ENCODE measurements around the gene SCD. TPM values are rescaled to one million over a fixed set of nuclear protein-coding genes. Genes with fewer than 3 reads are reported as not detected.

Gene SCD
- total RNA-seq, 1 donor from 2014 or later = 300 TPM

DNA sequence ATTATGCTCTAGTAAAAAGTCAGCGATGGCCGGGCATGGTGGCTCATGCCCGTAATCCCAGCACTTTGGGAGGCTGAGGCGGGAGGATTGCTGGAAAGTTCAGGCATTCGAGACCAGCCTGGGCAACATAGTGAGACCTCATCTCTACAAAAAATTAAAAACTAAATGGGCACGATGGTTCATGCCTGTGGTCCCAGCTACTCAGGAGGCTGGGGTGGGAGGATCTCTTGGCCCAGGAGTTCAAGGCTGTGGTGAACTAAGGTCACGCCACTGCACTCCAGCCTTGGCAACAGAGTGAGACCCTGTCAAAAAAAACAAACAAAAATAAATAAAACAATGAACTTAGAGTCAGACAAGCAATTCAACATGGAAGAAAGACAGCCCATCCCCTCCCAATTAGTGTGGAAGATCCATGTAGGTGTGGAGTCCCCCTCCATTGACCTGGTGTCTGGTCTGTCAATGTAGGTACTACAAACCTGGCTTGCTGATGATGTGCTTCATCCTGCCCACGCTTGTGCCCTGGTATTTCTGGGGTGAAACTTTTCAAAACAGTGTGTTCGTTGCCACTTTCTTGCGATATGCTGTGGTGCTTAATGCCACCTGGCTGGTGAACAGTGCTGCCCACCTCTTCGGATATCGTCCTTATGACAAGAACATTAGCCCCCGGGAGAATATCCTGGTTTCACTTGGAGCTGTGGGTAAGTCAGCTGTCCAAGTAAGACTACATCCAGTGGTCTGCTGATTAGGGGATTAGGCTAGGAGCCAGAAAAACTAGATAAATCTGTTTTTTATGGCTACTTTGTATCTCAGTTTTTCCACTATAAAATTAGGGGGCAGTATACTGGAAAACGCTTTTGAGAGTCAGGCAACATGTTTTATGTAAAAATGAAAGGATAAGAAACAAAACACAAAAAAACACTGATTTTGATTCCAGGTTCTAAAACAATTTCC lies 9.3 kb downstream of the SCD start:
- ATAC-seq (no peak), DNase-seq (ENCODE audit: low spot score) (no peak)
- intact Hi-C loops (cut with DNase I) = no loop called here

- intact Hi-C loops (cut with DNase I) = no loop called here
- DNase-seq (ENCODE audit: low spot score) (no peak), ATAC-seq (no peak)
Observed at GRCh38 chr10:100357059-100357858, 10.2 kb downstream of the SCD start.

- intact Hi-C loops (cut with DNase I) = no loop called here
- no peak for ATAC-seq
Observed at GRCh38 chr10:100359030-100359432, 12.0 kb downstream of the SCD start.

GRCh38 chr10:100359529-100360150 lies 12.6 kb downstream of the SCD start:
- ATAC-seq (peak; percentile 39), DNase-seq (ENCODE audit: low spot score) (no peak)
- intact Hi-C loops (cut with DNase I) = no loop called here

More at GRCh38 chr10:100359030-100359432, 12.0 kb downstream of the SCD start:
- DNase-seq (ENCODE audit: low spot score) = no peak

DNA sequence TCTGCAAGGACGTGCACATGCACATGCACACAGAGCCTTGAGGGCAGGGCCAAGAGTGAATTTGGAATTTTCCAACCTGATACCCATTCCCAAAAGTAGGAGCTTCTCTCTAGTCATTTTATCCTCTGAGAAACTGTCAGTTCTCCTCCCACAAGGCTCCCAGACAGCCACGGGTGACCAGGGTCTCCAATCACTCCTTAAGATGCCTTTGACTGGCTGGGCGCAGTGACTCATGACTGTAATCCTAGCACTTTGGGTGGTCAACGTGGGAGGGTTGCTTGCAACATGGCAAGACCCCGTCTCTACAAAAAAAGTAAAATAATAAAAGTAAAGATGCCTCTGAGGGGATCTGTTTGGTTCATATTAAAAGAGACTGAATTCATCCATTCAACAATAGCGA lies 13.2 kb downstream of the SCD start:
- ATAC-seq (no peak), DNase-seq (ENCODE audit: low spot score) (no peak)
- intact Hi-C loops (cut with DNase I) = no loop called here

DNA sequence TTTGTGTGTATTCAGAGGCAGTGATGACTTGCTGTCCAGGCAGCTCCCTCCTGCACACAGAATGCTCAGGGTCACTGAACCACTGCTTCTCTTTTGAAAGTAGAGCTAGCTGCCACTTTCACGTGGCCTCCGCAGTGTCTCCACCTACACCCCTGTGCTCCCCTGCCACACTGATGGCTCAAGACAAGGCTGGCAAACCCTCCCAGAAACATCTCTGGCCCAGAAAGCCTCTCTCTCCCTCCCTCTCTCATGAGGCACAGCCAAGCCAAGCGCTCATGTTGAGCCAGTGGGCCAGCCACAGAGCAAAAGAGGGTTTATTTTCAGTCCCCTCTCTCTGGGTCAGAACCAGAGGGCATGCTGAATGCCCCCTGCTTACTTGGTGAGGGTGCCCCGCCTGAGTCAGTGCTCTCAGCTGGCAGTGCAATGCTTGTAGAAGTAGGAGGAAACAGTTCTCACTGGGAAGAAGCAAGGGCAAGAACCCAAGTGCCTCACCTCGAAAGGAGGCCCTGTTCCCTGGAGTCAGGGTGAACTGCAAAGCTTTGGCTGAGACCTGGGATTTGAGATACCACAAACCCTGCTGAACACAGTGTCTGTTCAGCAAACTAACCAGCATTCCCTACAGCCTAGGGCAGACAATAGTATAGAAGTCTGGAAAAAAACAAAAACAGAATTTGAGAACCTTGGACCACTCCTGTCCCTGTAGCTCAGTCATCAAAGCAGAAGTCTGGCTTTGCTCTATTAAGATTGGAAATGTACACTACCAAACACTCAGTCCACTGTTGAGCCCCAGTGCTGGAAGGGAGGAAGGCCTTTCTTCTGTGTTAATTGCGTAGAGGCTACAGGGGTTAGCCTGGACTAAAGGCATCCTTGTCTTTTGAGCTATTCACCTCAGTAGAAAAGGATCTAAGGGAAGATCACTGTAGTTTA lies 15.8 kb downstream of the SCD start:
- intact Hi-C loops (cut with DNase I) = no loop called here
- DNase-seq (ENCODE audit: low spot score) (no peak), ATAC-seq (peak; percentile 19)

- ATAC-seq = no peak
- intact Hi-C loops (cut with DNase I) = no loop called here
- DNase-seq (ENCODE audit: low spot score) = no peak
Observed at GRCh38 chr10:100364175-100364574, 17.1 kb downstream of the SCD start.

DNA sequence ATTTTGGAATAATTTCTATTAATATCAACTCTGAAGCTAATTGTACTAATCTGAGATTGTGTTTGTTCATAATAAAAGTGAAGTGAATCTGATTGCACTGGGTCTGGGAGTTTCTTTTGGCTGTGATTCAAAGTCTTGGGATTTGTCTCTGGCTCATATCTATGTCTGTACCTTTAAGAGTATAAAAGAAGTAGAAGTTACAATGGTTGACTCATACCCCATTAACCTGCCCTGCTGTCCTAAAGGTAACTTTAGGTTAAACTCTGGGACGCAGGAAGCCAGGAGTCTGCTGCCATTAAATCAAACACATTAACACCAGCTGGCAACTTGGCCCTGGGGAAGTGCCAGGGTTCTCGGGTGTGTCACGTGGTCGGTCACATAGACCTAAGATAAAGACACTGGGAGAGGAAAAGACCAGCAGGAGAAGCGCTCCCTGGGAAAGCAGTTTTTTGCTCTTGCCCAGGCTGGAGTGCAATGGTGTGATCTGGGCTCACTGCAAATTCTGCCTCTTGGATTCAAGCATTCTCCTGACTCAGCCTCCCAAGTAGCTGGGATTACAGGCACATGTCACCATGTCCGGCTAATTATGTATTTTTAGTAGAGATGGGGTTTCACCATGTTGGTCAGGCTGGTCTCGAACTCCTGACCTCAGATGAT lies 17.8 kb downstream of the SCD start:
- DNase-seq (ENCODE audit: low spot score) (peak; percentile 77), ATAC-seq (peak; percentile 72)
- intact Hi-C loops (cut with DNase I) = no loop called here

DNA sequence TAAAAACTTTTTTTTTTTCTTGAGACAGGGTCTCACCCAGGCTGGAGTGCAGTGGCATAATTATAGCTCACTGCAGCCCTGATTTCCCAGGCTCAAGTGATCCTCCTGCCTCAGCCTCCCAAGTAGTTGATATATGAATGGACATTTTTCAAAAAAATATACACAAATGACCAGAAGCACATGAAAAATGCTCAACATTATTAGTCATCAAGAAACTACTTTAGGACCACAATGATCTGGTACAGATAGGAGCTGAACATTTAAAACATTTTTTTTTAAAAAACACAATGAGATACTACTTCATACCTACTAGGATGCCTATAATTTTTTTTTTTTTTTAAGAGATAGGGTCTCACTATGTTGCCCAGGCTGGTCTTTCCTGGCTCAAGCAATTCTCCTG lies 21.7 kb downstream of the SCD start:
- no peak for ATAC-seq
- DNase-seq (ENCODE audit: low spot score) = no peak
- intact Hi-C loops (cut with DNase I) = no loop called here

- DNase-seq (ENCODE audit: low spot score) = peak; percentile 92
- intact Hi-C loops (cut with DNase I) = no loop called here
- ATAC-seq = peak; percentile 75
Observed at GRCh38 chr10:100370714-100371481, 23.9 kb downstream of the SCD start.

DNA sequence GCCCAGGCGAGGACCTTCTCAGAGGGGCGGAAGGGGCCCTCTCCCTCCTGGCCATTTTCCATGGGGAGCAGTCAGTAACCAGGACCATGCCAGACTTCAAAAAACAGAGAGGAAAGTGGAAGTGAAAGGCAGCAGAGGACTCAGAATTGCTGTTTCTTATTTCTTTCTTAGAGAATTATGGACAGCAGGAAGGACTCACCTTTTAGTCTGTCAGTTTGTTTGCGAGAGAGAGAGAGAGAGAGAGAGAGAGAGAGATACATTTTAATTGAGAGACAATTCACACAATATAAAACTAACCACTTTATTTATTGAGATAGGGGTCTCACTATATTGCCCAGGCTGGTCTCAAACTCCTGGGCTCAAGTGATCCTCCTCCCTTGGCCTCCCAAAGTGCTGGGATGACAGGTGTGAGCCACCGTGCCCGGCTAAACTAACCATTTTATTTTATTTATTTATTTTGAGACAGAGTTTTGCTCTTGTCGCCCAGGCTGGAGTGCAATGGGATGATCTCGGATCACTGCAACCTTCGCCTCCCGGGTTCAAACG lies 24.5 kb downstream of the SCD start:
- intact Hi-C loops (cut with DNase I) = no loop called here
- ATAC-seq = no peak
- no peak for DNase-seq (ENCODE audit: low spot score)

DNA sequence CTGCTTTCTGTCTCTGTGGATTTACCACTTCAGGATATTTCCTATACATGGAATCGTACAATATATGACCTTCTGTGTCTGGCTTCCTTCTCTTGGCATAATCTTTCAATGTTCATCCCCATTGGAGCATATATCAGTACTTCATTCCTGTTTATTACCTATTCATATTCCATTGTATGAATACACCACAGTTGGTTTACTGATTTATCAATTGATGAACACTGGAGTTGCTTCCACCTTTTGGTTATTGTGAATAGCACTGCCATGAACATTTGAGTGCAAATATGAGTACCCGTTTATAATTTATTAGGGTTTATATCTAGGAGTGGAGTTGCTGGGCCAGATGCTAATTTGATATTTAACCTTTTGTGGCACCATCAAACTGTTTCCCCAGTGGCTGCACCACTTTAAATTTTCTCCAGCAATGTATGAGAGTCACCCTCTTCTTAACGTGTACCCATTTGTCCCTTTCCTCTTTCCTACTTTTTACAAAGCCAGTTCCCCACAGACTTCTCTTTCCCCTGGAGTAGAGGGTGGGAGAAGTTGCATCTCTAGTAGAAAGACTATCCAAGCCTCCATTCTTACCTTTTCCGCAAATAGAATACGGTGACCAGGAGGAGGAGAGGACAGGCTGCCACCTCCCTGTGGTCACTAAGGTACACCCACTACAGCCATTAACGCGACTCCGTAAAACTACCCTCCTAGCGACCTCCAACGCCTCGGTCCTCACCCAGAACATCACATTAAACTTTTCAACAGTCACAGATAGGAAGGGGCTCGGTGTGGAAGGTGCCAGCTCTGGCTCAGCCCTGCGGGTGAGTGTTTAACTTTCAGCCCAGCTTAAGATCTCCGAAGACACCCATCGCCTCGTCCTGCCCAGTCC lies 25.6 kb downstream of the SCD start:
- no peak for ATAC-seq

DNA sequence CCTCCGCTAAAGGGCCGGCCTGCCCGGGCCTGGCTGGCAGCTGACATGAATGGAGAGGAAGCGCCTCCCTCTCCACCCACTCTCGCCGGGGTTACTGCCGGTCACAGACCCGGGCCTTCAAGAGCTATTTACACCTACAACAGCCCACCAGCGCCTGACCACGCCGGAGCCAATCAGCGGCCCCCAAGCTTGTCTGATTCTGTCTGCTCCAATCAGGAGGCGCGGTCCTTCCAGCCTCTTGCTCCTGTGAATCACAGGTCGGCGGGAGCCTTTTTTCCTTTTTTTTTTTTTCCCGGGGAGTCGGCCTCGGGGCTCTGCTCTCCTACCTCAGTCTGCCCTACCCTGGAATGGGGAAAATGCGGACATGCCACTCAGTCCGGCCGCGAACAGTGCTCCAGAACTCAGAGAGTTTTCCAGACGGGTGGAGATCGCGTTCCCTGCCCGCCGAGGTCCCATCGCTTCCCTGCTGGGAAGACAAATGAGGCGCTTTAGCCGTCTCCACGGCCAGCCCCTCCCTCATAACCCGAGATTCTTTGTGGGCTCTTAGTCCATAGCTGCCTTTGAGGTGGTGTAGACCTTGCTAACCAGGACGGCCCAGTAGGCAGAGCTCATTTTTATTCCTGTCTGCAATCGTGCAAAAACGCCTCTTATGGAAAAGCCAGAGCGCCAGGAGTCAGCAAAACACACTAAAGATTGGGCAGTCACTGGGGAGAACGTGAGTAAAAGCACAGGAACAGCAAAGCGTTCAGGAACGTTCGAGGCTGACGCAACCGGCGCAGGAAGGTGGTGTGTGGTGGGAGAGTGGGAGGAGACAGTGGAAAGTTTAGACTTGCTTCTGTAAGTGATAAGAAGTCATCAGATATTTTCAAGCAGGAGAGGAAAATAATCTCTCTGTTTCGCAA lies 26.5 kb downstream of the SCD start:
- DNase-seq (ENCODE audit: low spot score) (peak; percentile 97), ATAC-seq (peak; percentile 97)
- intact Hi-C loops (cut with DNase I) = no loop called here

More for the DNA sequence above, 25.6 kb downstream of the SCD start:
- DNase-seq (ENCODE audit: low spot score) = no peak
- intact Hi-C loops (cut with DNase I) = no loop called here

GRCh38 chr10:100374200-100374655 lies 27.2 kb downstream of the SCD start:
- intact Hi-C loops (cut with DNase I) = no loop called here
- DNase-seq (ENCODE audit: low spot score) (no peak), ATAC-seq (no peak)

All from sciatic nerve (tissue), 2 donors.